K562 (cell line): ENCODE data around the gene NTS. TPM values are rescaled to one million over a fixed set of nuclear protein-coding genes. Genes with fewer than 3 reads are reported as not detected.

Source experiments
- ATAC-seq: fragments of 200-7000 bp; cut with Tn5 transposase; 3 replicates; pipeline ENCODE4 v1.9.1; 2020; ENCODE audit warnings: moderate library complexity
- BruUV-seq: library from RNA; stranded (reverse); fragments of 400-500 nt; replicated peaks from 2 replicates; lab custom pipeline; 2021; lab: Mats Ljungman, UMichigan
- CTCF ChIA-PET: fragments of 300-600 bp; formaldehyde crosslinking; extraction: SDS; loops from one replicate; lab custom pipeline; 2021; ENCODE audit warnings: low intra/inter-chr PET ratio; lab: Yijun Ruan, JAX
- POLR2A ChIA-PET: fragments of 300-600, 350-650 bp; sonication (Branson Sonifier 250); formaldehyde crosslinking; extraction: SDS; loops from one replicate; lab custom pipeline; 2021; ENCODE audit warnings: antibody characterized with exemption, inconsistent platforms; lab: Yijun Ruan, JAX
- DNase-seq, 4 experiments: peaks; one replicate each; pipeline versions ENCODE4 v3.0.0 to v3.0.0-alpha.2; 2011 to 2018; ENCODE audit warnings: low spot score in 3 of 4, mixed read lengths in 3 of 4; ENCODE audit errors: extremely low read depth in 1 of 4
- FAIRE-seq: peaks from 2 replicates; lab custom pipeline; 2011; peaks lifted over from hg19 to GRCh38; lab: Jason Lieb, UNC
- H2AFZ ChIP-seq: 2 replicates; pipeline ENCODE4 v1.6.0; 2011; ENCODE audit warnings: low read depth, low read length, control low read depth, inconsistent platforms
- H3K27ac ChIP-seq: fragments of 200-600 bp; 3 replicates; pipeline ENCODE4 v1.8.0; 2011; ENCODE audit warnings: low read depth, mild to moderate bottlenecking, control low read depth, inconsistent platforms, low read length, moderate library complexity, mixed read lengths; ENCODE audit errors: extremely low read depth
- H3K27me3 ChIP-seq, 2 experiments: fragments of 300-600 bp in 1 of 2; 2 replicates in 1 of 2; 3 replicates in 1 of 2; pipeline versions ENCODE4 v1.6.0 to v1.8.0; 2011; ENCODE audit warnings: inconsistent platforms in 2 of 2, low read length in 2 of 2, mild to moderate bottlenecking in 1 of 2, mixed read lengths in 1 of 2, moderate library complexity in 1 of 2; ENCODE audit not compliant: control insufficient read depth in 2 of 2, insufficient read depth in 2 of 2
- H3K36me3 ChIP-seq: fragments of 300-600 bp; 3 replicates; pipeline ENCODE4 v1.8.0; 2011; ENCODE audit warnings: mild to moderate bottlenecking, low read length, inconsistent platforms; ENCODE audit not compliant: control insufficient read depth, insufficient read depth
- H3K4me1 ChIP-seq, 2 experiments: fragments of 200-600 bp in 1 of 2; replicated peaks in 1 of 2; 2 replicates in 1 of 2; 3 replicates in 1 of 2; pipeline versions ENCODE4 v1.5.1 to v1.8.0; 2011; ENCODE audit warnings: inconsistent platforms in 2 of 2, low read length in 2 of 2, mild to moderate bottlenecking in 1 of 2, mixed read lengths in 1 of 2, moderate library complexity in 1 of 2; ENCODE audit not compliant: control insufficient read depth in 2 of 2, insufficient read depth in 2 of 2
- H3K4me2 ChIP-seq: 2 replicates; pipeline ENCODE4 v1.6.1; 2011; ENCODE audit warnings: low read length, control low read depth, inconsistent platforms, mixed read lengths; ENCODE audit not compliant: insufficient read depth
- H3K4me3 ChIP-seq: fragments of 200-600 bp; sonication (generic), shearing (Covaris generic); 2 replicates; pipeline ENCODE4 v1.5.1; 2016; ENCODE audit warnings: control low read depth, inconsistent platforms
- H3K79me2 ChIP-seq: fragments of 200-600 bp; 3 replicates; pipeline ENCODE4 v1.8.0; 2011; ENCODE audit warnings: low read length, inconsistent platforms; ENCODE audit not compliant: control insufficient read depth, insufficient read depth
- H3K9ac ChIP-seq, 2 experiments: 2 replicates each; pipeline versions ENCODE4 v1.6.0 to v1.6.1; 2011; ENCODE audit warnings: low read depth in 2 of 2, low read length in 2 of 2, control low read depth in 1 of 2, inconsistent platforms in 1 of 2, mild to moderate bottlenecking in 1 of 2, mixed read lengths in 1 of 2; ENCODE audit not compliant: insufficient read depth in 1 of 2
- H3K9me1 ChIP-seq: one replicate; pipeline ENCODE4 v1.6.0; 2011; ENCODE audit warnings: inconsistent platforms, mild to moderate bottlenecking, low read length, moderate library complexity; ENCODE audit not compliant: control insufficient read depth, insufficient read depth
- H3K9me3 ChIP-seq: replicated peaks from 2 replicates; pipeline ENCODE4 v1.5.1; 2011; ENCODE audit warnings: low read depth, low read length, inconsistent platforms; ENCODE audit not compliant: control insufficient read depth, insufficient read depth
- H4K20me1 ChIP-seq: replicated peaks from 2 replicates; pipeline ENCODE4 v1.6.1; 2011; ENCODE audit warnings: low read length, inconsistent platforms, mixed read lengths; ENCODE audit not compliant: control insufficient read depth, insufficient read depth
- GATAD2A ChIP-seq: fragments of 450-650 bp; IDR thresholded peaks from 2 replicates; pipeline ENCODE4 v1.6.1; 2017
- HMBOX1 ChIP-seq: sonication (generic); IDR thresholded peaks from 2 replicates; pipeline ENCODE4 v1.6.1; 2016
- HNRNPH1 ChIP-seq: fragments of 200-400 bp; formaldehyde crosslinking; optimal IDR thresholded peaks from 2 replicates; pipeline ENCODE3; 2017; ENCODE audit warnings: low read depth, mild to moderate bottlenecking, low read length, moderate library complexity
- NONO ChIP-seq, 2 experiments: fragments of 200-400 bp in 1 of 2; fragments of 450-650 bp in 1 of 2; formaldehyde crosslinking in 1 of 2; IDR thresholded peaks; 2 replicates each; pipeline ENCODE4 v1.6.1; 2017; ENCODE audit warnings: low read depth in 2 of 2, mild to moderate bottlenecking in 2 of 2, moderate library complexity in 2 of 2, low read length in 1 of 2
- TBL1XR1 ChIP-seq, 2 experiments: IDR thresholded peaks; 2 replicates each; pipeline ENCODE4 v1.6.1; 2012; ENCODE audit warnings: improper control_type of control experiment in 2 of 2, low read length in 2 of 2, mild to moderate bottlenecking in 1 of 2
- ZKSCAN3 ChIP-seq: fragments of 250-450 bp; sonication (Bioruptor Pico); IDR thresholded peaks from 2 replicates; pipeline ENCODE4 v1.4.0; 2020
- ZNF347 ChIP-seq: fragments of 450-650 bp; formaldehyde crosslinking; IDR thresholded peaks from 2 replicates; pipeline ENCODE4 v1.4.0; 2020; ENCODE audit warnings: low read depth, mild to moderate bottlenecking, moderate library complexity
- ZNF445 ChIP-seq: fragments of 250-450 bp; sonication (Bioruptor Pico); IDR thresholded peaks from 2 replicates; pipeline ENCODE4 v1.4.0; 2020; ENCODE audit warnings: low read depth, mild to moderate bottlenecking, moderate library complexity
- WGBS: fragments of 100-300 bp; shearing (Covaris generic); methylation state at CpG from one replicate; pipeline ENCODE4 v1.1.6; 2016; ENCODE audit warnings: low coverage, mixed read lengths; ENCODE audit not compliant: insufficient coverage; ENCODE audit errors: missing lambda C conversion rate; 5-methylcytosine and 5-hydroxymethylcytosine counted together
- in situ Hi-C: fragments of 300-500 bp; cut with MboI; formaldehyde crosslinking; loops from 4 replicates; pipeline ENCODE4 v1.15.0; 2018; ENCODE audit warnings: inconsistent platforms, mixed read lengths
- intact Hi-C: fragments of 100-400 bp; cut with micrococcal nuclease; formaldehyde crosslinking; loops from 2 replicates; pipeline ENCODE4 v1.14.2; 2022
- polyA plus RNA-seq, 8 experiments: library from polyadenylated mRNA; depleted of rRNA in 4 of 8; stranded (reverse) in 5 of 8; unstranded in 3 of 8; fragments of >200 nt; fragmentation: Nextera tagmentation in 2 of 8; fragmentation: Illumina TruSeq in 1 of 8; extraction: Ambion mirVana in 2 of 8; extraction: Trizol in 1 of 8; gene quantifications; 2 replicates each; pipeline versions ENCODE4 v1.2.1 to v1.2.3, GENCODE V29; 2011 to 2014; ENCODE audit warnings: inconsistent platforms in 1 of 8, missing spikeins in 1 of 8
- total RNA-seq, 7 experiments: library from RNA; depleted of rRNA in 6 of 7; stranded (reverse); fragments of >200 nt in 6 of 7; fragmentation: Illumina TruSeq in 2 of 7; extraction: Trizol in 2 of 7; gene quantifications; 2 replicates each; pipeline versions ENCODE4 v1.2.1 to v1.2.3, GENCODE V29; 2011 to 2021; ENCODE audit warnings: low replicate concordance in 1 of 7
- TF ChIP-seq, protein P1 (sequence below): fragments of 250-450 bp; sonication (Bioruptor Pico); IDR thresholded peaks from 2 replicates; pipeline ENCODE4 v1.4.0; 2020

The NTS gene
- total and polyA plus RNA-seq, 9 of the 15 experiments (the other 6 are each of a cell fraction or from before 2014, with no cell fraction given) = 0.09 to 3.4 (median 0.18) TPM; not detected in 2

DNA sequence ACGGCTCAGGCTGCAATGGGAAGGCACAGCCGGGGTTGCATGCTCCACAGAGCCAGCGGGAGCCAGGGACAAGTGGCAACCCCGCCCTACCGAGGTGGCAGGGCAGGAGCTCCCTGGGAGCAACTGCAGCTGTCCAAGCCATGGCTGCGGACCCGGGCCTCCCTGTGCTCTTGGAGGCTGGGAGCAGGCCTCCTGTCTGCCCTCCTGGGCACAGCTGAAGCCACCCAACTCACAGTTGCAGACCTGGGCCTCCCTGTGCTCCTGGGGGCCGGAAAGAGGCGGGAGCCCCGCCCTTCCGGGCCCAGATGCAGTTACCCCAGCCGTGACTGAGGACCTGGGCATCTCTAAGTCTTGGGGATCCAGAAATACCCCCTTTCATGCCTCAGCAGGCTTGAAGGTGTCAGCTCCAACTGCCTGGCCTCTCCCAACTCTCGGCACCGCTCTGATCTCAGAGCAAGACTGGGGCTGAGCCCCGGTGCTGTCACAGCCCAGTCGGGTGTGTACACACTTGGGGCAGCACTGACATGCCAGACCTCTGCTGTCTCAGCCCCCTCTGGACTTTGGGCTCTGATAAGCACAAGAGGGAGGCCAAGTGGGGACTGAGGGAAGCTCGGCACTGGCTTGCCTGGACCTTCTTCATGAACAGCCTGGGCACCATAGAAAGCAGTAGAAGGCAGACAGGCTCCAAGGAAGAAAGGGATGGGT lies 30.3 kb upstream of the NTS start:
- DNase-seq (no peak), ATAC-seq (no peak), FAIRE-seq (no peak)
- Histone ChIP-seq H3K36me3 (no peaks in the 10 kb centered on the region), H3K9me3 (no peaks in the 10 kb centered on the region), H3K9ac (no peak overlapping the region), H3K79me2 (no peaks in the 10 kb centered on the region), H2AFZ (no peak overlapping the region), H3K27me3 (no peaks in the 10 kb centered on the region), H3K4me2 (no peak overlapping the region), H3K4me3 (no peak overlapping the region), H3K9me1 (no peaks in the 10 kb centered on the region), H3K27ac (no peak overlapping the region), H3K4me1 (no peaks in the 10 kb centered on the region), H4K20me1 (no peaks in the 10 kb centered on the region)
- ChIA-PET POLR2A (no interaction called here), CTCF (no interaction called here)
- BruUV-seq = no TSS peak
- TF ChIP-seq NONO (IDR thresholded peaks at IDR 0.05; ENCODE audit: low read depth in 2 of 2, low read length in 1 of 2) = no peak
- TF ChIP-seq ZKSCAN3 (CRISPR knock-in tag) = no peak
- TF ChIP-seq HNRNPH1 = no peak
- 2% methylated on average over 15 of the region's 17 CpGs for WGBS
- in situ Hi-C loops (no loop called here), intact Hi-C loops (no loop called here)

- CTCF ChIA-PET = no interaction called here
- H3K36me3 ChIP-seq = no peaks in the 10 kb centered on the region
- TF ChIP-seq ZNF445 (CRISPR knock-in tag) (no peak), ZNF347 (CRISPR knock-in tag) (no peak), TBL1XR1 (IDR thresholded peaks at IDR 0.05; ENCODE audit: low read length in 2 of 2) (no peak), HMBOX1 (no peak), GATAD2A (no peak)
- TF ChIP-seq, protein P1, sequence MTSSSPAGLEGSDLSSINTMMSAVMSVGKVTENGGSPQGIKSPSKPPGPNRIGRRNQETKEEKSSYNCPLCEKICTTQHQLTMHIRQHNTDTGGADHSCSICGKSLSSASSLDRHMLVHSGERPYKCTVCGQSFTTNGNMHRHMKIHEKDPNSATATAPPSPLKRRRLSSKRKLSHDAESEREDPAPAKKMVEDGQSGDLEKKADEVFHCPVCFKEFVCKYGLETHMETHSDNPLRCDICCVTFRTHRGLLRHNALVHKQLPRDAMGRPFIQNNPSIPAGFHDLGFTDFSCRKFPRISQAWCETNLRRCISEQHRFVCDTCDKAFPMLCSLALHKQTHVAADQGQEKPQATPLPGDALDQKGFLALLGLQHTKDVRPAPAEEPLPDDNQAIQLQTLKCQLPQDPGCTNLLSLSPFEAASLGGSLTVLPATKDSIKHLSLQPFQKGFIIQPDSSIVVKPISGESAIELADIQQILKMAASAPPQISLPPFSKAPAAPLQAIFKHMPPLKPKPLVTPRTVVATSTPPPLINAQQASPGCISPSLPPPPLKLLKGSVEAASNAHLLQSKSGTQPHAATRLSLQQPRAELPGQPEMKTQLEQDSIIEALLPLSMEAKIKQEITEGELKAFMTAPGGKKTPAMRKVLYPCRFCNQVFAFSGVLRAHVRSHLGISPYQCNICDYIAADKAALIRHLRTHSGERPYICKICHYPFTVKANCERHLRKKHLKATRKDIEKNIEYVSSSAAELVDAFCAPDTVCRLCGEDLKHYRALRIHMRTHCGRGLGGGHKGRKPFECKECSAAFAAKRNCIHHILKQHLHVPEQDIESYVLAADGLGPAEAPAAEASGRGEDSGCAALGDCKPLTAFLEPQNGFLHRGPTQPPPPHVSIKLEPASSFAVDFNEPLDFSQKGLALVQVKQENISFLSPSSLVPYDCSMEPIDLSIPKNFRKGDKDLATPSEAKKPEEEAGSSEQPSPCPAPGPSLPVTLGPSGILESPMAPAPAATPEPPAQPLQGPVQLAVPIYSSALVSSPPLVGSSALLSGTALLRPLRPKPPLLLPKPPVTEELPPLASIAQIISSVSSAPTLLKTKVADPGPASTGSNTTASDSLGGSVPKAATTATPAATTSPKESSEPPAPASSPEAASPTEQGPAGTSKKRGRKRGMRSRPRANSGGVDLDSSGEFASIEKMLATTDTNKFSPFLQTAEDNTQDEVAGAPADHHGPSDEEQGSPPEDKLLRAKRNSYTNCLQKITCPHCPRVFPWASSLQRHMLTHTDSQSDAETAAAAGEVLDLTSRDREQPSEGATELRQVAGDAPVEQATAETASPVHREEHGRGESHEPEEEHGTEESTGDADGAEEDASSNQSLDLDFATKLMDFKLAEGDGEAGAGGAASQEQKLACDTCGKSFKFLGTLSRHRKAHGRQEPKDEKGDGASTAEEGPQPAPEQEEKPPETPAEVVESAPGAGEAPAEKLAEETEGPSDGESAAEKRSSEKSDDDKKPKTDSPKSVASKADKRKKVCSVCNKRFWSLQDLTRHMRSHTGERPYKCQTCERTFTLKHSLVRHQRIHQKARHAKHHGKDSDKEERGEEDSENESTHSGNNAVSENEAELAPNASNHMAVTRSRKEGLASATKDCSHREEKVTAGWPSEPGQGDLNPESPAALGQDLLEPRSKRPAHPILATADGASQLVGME (CRISPR knock-in tag) = no peak
Observed at GRCh38 chr12:85849344-85849743, 24.8 kb upstream of the NTS start.

More at GRCh38 chr12:85849344-85849743, 24.8 kb upstream of the NTS start:
- 0% methylated on average over 3 of the region's 3 CpGs for WGBS
- intact Hi-C loops (no loop called here), in situ Hi-C loops (no loop called here)
- ATAC-seq (no peak), DNase-seq (no peak), FAIRE-seq (no peak)
- Histone ChIP-seq H3K9me3 (no peaks in the 10 kb centered on the region), H4K20me1 (no peaks in the 10 kb centered on the region), H3K27me3 (no peaks in the 10 kb centered on the region), H2AFZ (no peak overlapping the region), H3K9ac (no peak overlapping the region), H3K9me1 (no peaks in the 10 kb centered on the region), H3K4me1 (no peaks in the 10 kb centered on the region), H3K79me2 (no peaks in the 10 kb centered on the region), H3K27ac (no peak overlapping the region), H3K4me2 (no peak overlapping the region), H3K4me3 (no peak overlapping the region)
- POLR2A ChIA-PET = no interaction called here
- no TSS peak for BruUV-seq
